Progenitor cell of endocrine pancreas (in vitro differentiated cells): ENCODE measurements around the gene HEBP2. TPM values are rescaled to one million over a fixed set of nuclear protein-coding genes. Genes with fewer than 3 reads are reported as not detected.

Experiments used
- DNase-seq: peaks from one replicate; pipeline ENCODE4 v3.0.0; 2021; ENCODE audit warnings: low spot score; ENCODE audit not compliant: unreplicated experiment
- H3K27ac Mint-ChIP-seq: 2 replicates; pipeline ENCODE4 v1.8.0; 2021; ENCODE audit warnings: mild to moderate bottlenecking, moderate library complexity, mixed read lengths
- H3K27me3 Mint-ChIP-seq: 2 replicates; pipeline ENCODE4 v1.8.0; 2021; ENCODE audit warnings: mixed read lengths
- H3K36me3 Mint-ChIP-seq: 2 replicates; pipeline ENCODE4 v1.8.0; 2022; ENCODE audit warnings: mixed read lengths; ENCODE audit not compliant: insufficient read depth
- H3K4me1 Mint-ChIP-seq: 2 replicates; pipeline ENCODE4 v1.8.0; 2021; ENCODE audit warnings: low read depth, mixed read lengths
- H3K4me3 Mint-ChIP-seq: 2 replicates; pipeline ENCODE4 v1.8.0; 2021; ENCODE audit warnings: low read depth, mild to moderate bottlenecking, moderate library complexity, mixed read lengths
- H3K9me3 Mint-ChIP-seq: 2 replicates; pipeline ENCODE4 v1.8.0; 2021; ENCODE audit warnings: low read depth, mixed read lengths
- total RNA-seq: library from RNA; stranded (reverse); gene quantifications from 2 replicates; pipeline ENCODE4 v1.2.1, GENCODE V29; 2021
- TF ChIP-seq, protein P1 (sequence below): fragments of 200-600 bp; sonication (generic); IDR thresholded peaks from one replicate; pipeline ENCODE4 v1.5.0; 2021; ENCODE audit warnings: antibody characterized with exemption, mild to moderate bottlenecking; ENCODE audit not compliant: unreplicated experiment

The HEBP2 gene
- total RNA-seq, 1 donor from 2014 or later, result 67.7 TPM

DNA sequence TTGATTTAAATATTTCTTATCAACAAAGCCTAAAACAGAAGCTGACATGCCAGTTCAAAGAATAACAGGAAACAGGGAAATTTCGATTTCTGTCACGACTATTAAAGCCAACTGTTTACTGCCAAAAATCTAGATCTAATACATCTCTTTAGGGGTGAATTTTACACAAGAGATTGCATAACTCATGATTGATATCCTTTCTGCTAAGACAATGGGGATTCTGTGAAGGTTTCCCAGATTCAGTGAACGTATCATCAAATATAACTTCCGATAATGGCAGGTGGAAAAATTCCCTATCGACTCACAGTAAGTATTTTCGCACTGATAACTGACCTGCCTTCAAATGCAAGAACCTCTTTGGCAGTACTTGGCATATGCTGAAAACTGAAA, 52.4 kb downstream of the HEBP2 start:
- H3K4me1 Mint-ChIP-seq, result peaks cover 2% of the 10 kb centered on the region
- no peaks in the 10 kb centered on the region for H3K9me3 Mint-ChIP-seq
- TF ChIP-seq, protein P1, sequence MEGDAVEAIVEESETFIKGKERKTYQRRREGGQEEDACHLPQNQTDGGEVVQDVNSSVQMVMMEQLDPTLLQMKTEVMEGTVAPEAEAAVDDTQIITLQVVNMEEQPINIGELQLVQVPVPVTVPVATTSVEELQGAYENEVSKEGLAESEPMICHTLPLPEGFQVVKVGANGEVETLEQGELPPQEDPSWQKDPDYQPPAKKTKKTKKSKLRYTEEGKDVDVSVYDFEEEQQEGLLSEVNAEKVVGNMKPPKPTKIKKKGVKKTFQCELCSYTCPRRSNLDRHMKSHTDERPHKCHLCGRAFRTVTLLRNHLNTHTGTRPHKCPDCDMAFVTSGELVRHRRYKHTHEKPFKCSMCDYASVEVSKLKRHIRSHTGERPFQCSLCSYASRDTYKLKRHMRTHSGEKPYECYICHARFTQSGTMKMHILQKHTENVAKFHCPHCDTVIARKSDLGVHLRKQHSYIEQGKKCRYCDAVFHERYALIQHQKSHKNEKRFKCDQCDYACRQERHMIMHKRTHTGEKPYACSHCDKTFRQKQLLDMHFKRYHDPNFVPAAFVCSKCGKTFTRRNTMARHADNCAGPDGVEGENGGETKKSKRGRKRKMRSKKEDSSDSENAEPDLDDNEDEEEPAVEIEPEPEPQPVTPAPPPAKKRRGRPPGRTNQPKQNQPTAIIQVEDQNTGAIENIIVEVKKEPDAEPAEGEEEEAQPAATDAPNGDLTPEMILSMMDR, result no peak
- DNase-seq, result no peak
- no peak overlapping the region for H3K4me3 Mint-ChIP-seq
- H3K27ac Mint-ChIP-seq, result no peak overlapping the region
- H3K36me3 Mint-ChIP-seq, result peaks cover 18% of the 10 kb centered on the region
- no peaks in the 10 kb centered on the region for H3K27me3 Mint-ChIP-seq

DNA sequence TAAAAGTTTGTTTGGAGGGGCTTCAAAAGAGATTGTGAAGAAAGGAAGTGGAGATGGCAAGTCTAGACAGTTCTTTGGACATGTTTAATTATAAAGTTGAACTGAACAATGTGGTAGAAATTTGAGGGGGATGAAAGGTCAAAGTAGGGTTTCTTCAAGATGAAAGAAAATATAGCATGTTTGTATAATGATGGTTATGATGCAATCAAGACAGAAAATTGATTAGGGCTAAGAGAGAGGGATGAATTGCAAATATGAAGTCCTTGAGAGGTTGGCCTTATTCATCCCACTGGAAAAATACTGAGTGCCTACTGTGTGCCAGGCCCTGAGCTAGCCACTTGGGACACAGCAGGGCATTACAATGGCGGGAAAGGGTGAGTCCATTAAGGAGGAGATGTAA, 57.6 kb downstream of the HEBP2 start:
- no peak overlapping the region for H3K4me3 Mint-ChIP-seq
- H3K27me3 Mint-ChIP-seq, result no peaks in the 10 kb centered on the region
- H3K4me1 Mint-ChIP-seq, result peaks cover 1% of the 10 kb centered on the region
- H3K36me3 Mint-ChIP-seq, result peaks cover 52% of the 10 kb centered on the region
- TF ChIP-seq, protein P1, result no peak
- no peak for DNase-seq
- no peak overlapping the region for H3K27ac Mint-ChIP-seq
- H3K9me3 Mint-ChIP-seq, result peaks cover 7% of the 10 kb centered on the region

DNA sequence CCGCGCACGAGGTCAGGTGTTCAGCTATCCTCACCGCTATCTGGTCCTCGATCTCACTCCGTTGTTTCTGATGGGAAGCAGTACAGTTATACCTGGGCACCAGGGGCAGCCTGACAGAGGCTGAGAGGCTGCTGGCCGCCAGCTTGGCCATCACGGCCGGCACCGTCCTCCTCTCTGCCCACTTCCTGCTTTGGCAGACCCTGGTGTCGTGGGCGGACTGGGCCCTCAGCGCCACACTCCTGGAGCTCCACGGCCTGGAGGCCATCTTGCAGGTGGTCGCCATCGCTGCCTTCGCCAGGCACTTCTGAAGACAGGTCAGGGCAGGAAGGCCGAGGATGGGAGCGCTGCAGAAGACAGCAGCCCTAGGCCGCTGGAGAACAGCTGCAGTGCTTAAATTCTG, 60.1 kb downstream of the HEBP2 start:
- no peaks in the 10 kb centered on the region for H3K27me3 Mint-ChIP-seq
- peaks cover 52% of the 10 kb centered on the region for H3K36me3 Mint-ChIP-seq
- H3K4me3 Mint-ChIP-seq, result no peak overlapping the region
- no peak for DNase-seq
- TF ChIP-seq, protein P1, result no peak
- H3K27ac Mint-ChIP-seq, result no peak overlapping the region
- H3K9me3 Mint-ChIP-seq, result peaks cover 7% of the 10 kb centered on the region
- peaks cover 2% of the 10 kb centered on the region for H3K4me1 Mint-ChIP-seq

DNA sequence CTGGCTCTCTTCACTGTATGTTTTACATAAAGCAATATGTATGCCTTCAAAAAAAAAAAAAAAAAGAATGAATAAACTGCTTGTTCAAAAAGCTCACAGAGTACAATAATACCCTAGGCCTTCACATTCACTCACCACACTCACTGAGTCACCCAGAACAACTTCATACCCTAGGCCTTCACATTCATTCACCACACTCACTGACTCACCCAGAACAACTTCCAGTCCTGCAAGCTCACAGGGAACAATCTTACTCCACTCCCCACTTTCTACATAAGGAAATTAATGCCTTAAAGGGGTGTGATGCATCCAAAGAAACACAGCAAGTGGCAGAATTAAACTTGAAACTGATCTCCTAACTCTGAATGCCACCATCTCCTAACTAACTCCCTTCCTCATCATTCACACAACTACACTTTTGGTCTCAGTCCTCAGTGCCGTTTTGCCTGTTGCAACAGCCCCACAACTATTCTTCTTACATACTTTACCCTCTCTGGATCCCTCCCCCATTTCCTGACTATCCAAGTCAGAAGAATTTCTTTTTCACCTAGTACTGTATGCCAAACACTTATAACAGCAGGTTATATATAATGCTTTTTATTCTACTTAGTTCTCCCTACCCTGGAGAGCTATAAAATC, 61.1 kb downstream of the HEBP2 start:
- Mint-ChIP-seq H3K27me3 (no peaks in the 10 kb centered on the region), H3K4me3 (no peak overlapping the region), H3K4me1 (peaks cover 2% of the 10 kb centered on the region), H3K9me3 (peaks cover 7% of the 10 kb centered on the region), H3K27ac (peak overlapping the region; percentile 22), H3K36me3 (peaks cover 55% of the 10 kb centered on the region)
- no peak for DNase-seq
- TF ChIP-seq, protein P1, result no peak

DNA sequence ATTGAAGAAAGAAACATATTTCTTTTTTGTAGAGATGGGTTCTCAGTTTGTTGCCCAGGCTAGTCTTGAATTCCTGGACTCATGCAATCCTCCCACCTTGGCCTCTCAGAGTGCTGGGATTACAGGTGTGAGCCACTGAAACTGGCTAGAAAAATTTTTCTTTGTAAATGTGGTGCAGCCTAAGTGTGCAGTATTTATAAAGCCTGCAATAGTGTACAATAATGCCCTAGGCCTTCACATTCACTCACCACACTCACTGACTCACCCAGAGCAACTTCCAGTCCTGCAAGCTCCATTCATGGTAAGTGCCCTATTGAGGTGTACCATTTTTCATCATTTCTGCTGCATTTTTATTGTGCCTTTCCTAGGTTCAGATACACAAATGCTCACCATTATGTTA, 63.9 kb downstream of the HEBP2 start:
- Mint-ChIP-seq H3K4me1 (peaks cover 2% of the 10 kb centered on the region), H3K9me3 (no peaks in the 10 kb centered on the region), H3K27me3 (no peaks in the 10 kb centered on the region), H3K36me3 (peaks cover 43% of the 10 kb centered on the region), H3K4me3 (no peak overlapping the region), H3K27ac (no peak overlapping the region)
- TF ChIP-seq, protein P1, result no peak
- no peak for DNase-seq
